Liver (tissue), 3 donors: ENCODE results near the gene RFX8.

Source experiments
- ATF3 ChIP-seq: IDR thresholded peaks from 2 replicates; pipeline ENCODE4 v1.6.1; 2016; ENCODE audit warnings: antibody characterized with exemption
- CTCF ChIP-seq: fragments of 150-350 bp; IDR thresholded peaks from 2 replicates; pipeline ENCODE4 v1.5.1; 2017; ENCODE audit warnings: improper control_type of control experiment, low read depth, low read length; ENCODE audit not compliant: missing input control
- EGR1 ChIP-seq, 2 donors: IDR thresholded peaks; 2 replicates each; pipeline ENCODE4 v1.6.1; 2016 to 2018; ENCODE audit warnings: antibody characterized with exemption in 2 of 2, low read depth in 2 of 2
- GABPA ChIP-seq, 2 donors: IDR thresholded peaks in 1 of 2; conservative IDR thresholded peaks in 1 of 2; 2 replicates each; pipeline ENCODE4 v1.6.1; 2016; ENCODE audit warnings: antibody characterized with exemption in 2 of 2, mild to moderate bottlenecking in 1 of 2, moderate library complexity in 1 of 2
- JUND ChIP-seq, 2 donors: IDR thresholded peaks; 2 replicates each; pipeline ENCODE4 v1.6.1; 2016; ENCODE audit warnings: antibody characterized with exemption in 2 of 2
- MAX ChIP-seq: IDR thresholded peaks from 2 replicates; pipeline ENCODE4 v1.6.1; 2016; ENCODE audit warnings: antibody characterized with exemption
- RAD21 ChIP-seq, 2 donors: IDR thresholded peaks; 2 replicates each; pipeline ENCODE4 v1.6.1; 2016; ENCODE audit warnings: antibody characterized with exemption in 2 of 2, mild to moderate bottlenecking in 2 of 2
- REST ChIP-seq: IDR thresholded peaks from 2 replicates; pipeline ENCODE4 v1.6.1; 2016; ENCODE audit warnings: antibody characterized with exemption, mild to moderate bottlenecking
- RXRA ChIP-seq, 2 donors: IDR thresholded peaks; 2 replicates each; pipeline ENCODE4 v1.6.1; 2017 to 2018; ENCODE audit warnings: antibody characterized with exemption in 2 of 2, mild to moderate bottlenecking in 1 of 2
- SP1 ChIP-seq: IDR thresholded peaks from 2 replicates; pipeline ENCODE4 v1.6.1; 2018; ENCODE audit warnings: antibody characterized with exemption, mild to moderate bottlenecking
- TAF1 ChIP-seq: conservative IDR thresholded peaks from 2 replicates; pipeline ENCODE4 v1.6.1; 2016; ENCODE audit warnings: antibody characterized with exemption, mild to moderate bottlenecking
- YY1 ChIP-seq: IDR thresholded peaks from 2 replicates; pipeline ENCODE4 v1.6.1; 2016; ENCODE audit warnings: antibody characterized with exemption, mild to moderate bottlenecking
- ZBTB33 ChIP-seq: IDR thresholded peaks from 2 replicates; pipeline ENCODE4 v1.6.1; 2016; ENCODE audit warnings: antibody characterized with exemption
- donor health status: healthy.
- donor health status: healthy.

GRCh38 chr2:101375653-101376052 is 99.3 kb downstream of the RFX8 start:
- no peak for TF ChIP-seq EGR1 (IDR thresholded peaks at IDR 0.05; ENCODE audit: low read depth in 2 of 2)
- TF ChIP-seq JUND (IDR thresholded peaks at IDR 0.05), result no peak
- TF ChIP-seq CTCF, result no peak
- TF ChIP-seq REST, result no peak
- TF ChIP-seq MAX, result no peak
- TF ChIP-seq TAF1, result no peak
- no peak for TF ChIP-seq YY1
- TF ChIP-seq ATF3, result no peak
- TF ChIP-seq RAD21 (IDR thresholded peaks at IDR 0.05), result no peak
- no peak for TF ChIP-seq GABPA (IDR thresholded peaks at IDR 0.05 in 1 of 2, conservative IDR thresholded peaks at IDR 0.05 in 1 of 2)
- TF ChIP-seq RXRA (IDR thresholded peaks at IDR 0.05), result no peak
- no peak for TF ChIP-seq ZBTB33
- TF ChIP-seq SP1, result no peak
